NCI-H1417 treated with DMSO at 0.1 percent for 48 hours (cell line): ENCODE measurements around the gene DKKL1.

Source experiments
- DNase-seq: peaks from one replicate; lab custom pipeline; 2025; lab: John Stamatoyannopoulos, UW

The DKKL1 gene

DNA sequence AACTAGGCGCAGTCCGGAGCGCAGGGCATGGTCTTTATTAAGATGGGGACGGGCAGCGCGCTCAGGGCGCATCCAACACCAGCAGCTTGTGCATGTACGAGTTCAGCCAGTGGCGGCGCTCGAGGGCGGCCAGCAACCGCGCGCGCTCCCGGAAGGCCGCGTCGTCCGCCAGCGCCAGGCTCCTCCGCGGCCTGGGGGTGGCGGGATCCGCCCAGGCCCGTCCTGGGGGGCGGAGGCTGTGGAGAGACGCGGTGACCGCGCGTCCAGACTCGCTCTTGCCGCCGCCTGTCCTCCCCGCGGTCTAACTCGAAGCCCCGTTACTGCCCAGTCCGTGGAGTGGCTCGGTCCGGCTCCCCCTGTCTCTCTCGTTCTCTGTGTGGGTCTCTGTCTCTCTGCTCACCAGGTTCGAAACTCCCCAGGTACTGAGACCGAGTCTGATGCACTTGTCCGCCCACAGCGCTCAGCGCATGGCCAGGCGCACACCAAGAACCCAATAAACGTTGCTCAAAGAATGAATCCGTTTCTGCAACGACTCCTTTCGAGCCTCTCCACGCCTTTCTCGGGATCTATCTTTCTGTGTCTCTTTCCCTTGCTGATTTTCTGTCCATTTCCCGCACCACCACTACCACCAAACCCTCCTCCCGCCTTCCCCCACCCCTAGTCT is 58.9 kb downstream of the DKKL1 start:
- no peak for DNase-seq

- no peak for DNase-seq
These were observed 59.7 kb downstream of the DKKL1 start, which contains the start of gene PTH2 for GRCh38 chr19:49423071-49423984. Gene PTH2, minus strand, starts transcription at chr19:49423441. Its CDS starts 102 bp downstream, at chr19:49423339.

DNA sequence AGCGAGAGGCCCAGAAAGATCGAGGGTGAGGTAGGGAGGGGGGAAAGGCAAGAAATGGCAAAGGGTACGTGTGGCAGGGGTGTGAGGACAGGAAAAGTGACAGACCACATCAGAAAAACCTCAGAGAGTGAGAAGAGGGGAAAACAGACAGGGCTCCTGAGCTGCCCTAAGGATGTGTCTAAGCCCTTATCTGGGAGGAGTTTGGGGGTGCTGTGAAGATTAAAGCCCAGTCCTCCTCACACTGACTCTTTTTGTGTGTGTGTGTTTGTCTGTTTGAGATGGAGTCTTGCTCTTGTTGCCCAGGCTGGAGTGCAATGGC is 60.3 kb downstream of the DKKL1 start:
- DNase-seq: no peak
